Stimulated activated CD4-positive, alpha-beta T cell treated with anti-CD3 and anti-CD28 coated beads, Interleukin-15, amount 100 ng/mL, for 24 hours (primary cell): ENCODE data around the gene AP1M2.

Experiments used
- DNase-seq: peaks from one replicate; pipeline ENCODE4 v3.0.0-alpha.2; 2020

AP1M2 gene

GRCh38 chr19:10587022-10587838 lies at the start of gene AP1M2:
TSS of gene AP1M2 (minus strand) at chr19:10587312. CDS start at chr19:10587231, 81 bp downstream.
- DNase-seq, result no peak

- DNase-seq, result no peak
Measured at GRCh38 chr19:10636304-10636972, 49.3 kb upstream of the AP1M2 start.

GRCh38 chr19:10634963-10635362 lies 47.9 kb upstream of the AP1M2 start:
- no peak for DNase-seq

- no peak for DNase-seq
Measured at GRCh38 chr19:10634430-10634829, 47.3 kb upstream of the AP1M2 start.

- no peak for DNase-seq
Measured at GRCh38 chr19:10631874-10632273, 44.8 kb upstream of the AP1M2 start.

- DNase-seq, result no peak
Measured at GRCh38 chr19:10625762-10626138, 38.6 kb upstream of the AP1M2 start.

- DNase-seq, result no peak
Measured at GRCh38 chr19:10625003-10625761, 38.1 kb upstream of the AP1M2 start, which contains the start of gene SLC44A2. TSS of gene SLC44A2 (plus strand) at chr19:10625553. CDS start at chr19:10625634, 81 bp downstream.

GRCh38 chr19:10624585-10624984 lies 37.5 kb upstream of the AP1M2 start:
- DNase-seq, result no peak

- no peak for DNase-seq
Measured at GRCh38 chr19:10621966-10622365, 34.9 kb upstream of the AP1M2 start.

GRCh38 chr19:10620786-10621185 lies 33.7 kb upstream of the AP1M2 start:
- no peak for DNase-seq

GRCh38 chr19:10618846-10619245 lies 31.7 kb upstream of the AP1M2 start:
- no peak for DNase-seq

GRCh38 chr19:10617409-10618121 lies 30.5 kb upstream of the AP1M2 start:
- no peak for DNase-seq

GRCh38 chr19:10615429-10616023 lies 28.4 kb upstream of the AP1M2 start:
- DNase-seq, result no peak

GRCh38 chr19:10612499-10613119 lies 25.5 kb upstream of the AP1M2 start:
- no peak for DNase-seq

- DNase-seq, result no peak
Measured at GRCh38 chr19:10611907-10612306, 24.8 kb upstream of the AP1M2 start.

- peak; percentile 8 for DNase-seq
Measured at GRCh38 chr19:10604460-10604980, 17.4 kb upstream of the AP1M2 start.

- DNase-seq, result peak; percentile 34
Measured at GRCh38 chr19:10603873-10604459, 16.9 kb upstream of the AP1M2 start.

GRCh38 chr19:10603084-10603872 lies 16.2 kb upstream of the AP1M2 start:
- DNase-seq, result peak; percentile 83

- DNase-seq, result peak; percentile 90
Measured at GRCh38 chr19:10602330-10603083, 15.4 kb upstream of the AP1M2 start.

- DNase-seq, result no peak
Measured at GRCh38 chr19:10601999-10602329, 14.9 kb upstream of the AP1M2 start.
